ENCODE data around the gene PIGQ. TPM values are rescaled to one million over a fixed set of nuclear protein-coding genes. Genes with fewer than 3 reads are reported as not detected.

Gene PIGQ
- total and polyA plus RNA-seq, 2 experiments from 2014 or later = 30.2 to 62.3 TPM

DNA sequence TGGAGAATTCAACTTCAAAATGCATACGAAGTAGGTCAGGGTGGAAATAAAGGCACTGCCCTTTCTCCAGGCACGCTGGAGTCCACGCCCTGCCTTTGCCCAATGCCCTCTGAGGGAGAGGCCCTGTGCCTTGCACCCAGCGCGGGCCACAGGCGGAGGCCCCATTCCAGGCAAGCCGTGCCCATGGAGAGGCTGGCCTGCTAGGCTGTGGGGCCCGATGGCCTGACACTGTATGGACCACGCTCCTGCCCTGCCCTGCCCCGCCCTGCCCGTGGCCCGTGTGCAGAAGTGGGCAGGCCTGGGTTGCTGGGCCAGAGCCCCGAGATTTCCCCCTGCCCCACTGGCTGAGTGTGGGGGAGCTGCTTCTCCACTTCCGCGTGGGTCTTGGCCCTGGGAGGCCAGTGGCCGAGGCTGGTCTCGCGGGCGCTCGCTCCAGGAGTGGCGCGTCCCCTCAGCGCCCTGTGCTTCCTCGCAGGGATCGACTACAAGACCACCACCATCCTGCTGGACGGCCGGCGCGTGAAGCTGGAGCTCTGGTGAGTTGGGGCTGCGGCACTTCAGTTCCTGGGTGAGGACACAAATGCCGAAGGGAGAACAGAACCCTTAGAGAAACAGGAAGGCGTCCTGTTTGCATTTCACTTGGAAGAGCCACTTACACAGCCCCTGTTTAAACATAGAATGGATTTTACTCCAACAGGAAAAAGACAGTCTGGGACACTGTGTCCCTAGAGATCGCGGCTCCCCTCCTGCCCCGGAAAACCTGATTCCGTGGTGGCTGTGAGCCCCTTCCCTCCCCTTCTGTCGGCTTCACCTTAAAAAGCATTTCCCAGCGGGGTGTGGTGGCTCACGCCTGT lies 47.2 kb downstream of the PIGQ start:
- H3K27me3 Mint-ChIP-seq (ENCODE audit: insufficient read depth, low read depth, poor library complexity) = peaks cover 14% of the 10 kb centered on the region
- no peaks in the 10 kb centered on the region; the same call in 1 of the 2 replicates for H4K20me1 ChIP-seq (replicated peaks; ENCODE audit: insufficient read depth)

More for the DNA sequence above, 47.2 kb downstream of the PIGQ start:
- H3K36me3 ChIP-seq (ENCODE audit: insufficient read depth) = no peaks in the 10 kb centered on the region
- H3K4me3 ChIP-seq = no peak overlapping the region
- DNase-seq (ENCODE audit: low spot score) (no peak), ATAC-seq (no peak)
- Mint-ChIP-seq H3K9me3 (peaks cover 7% of the 10 kb centered on the region; the same call in 2 of the 3 replicates), H3K4me3 (no peak overlapping the region), H3K27ac (no peak overlapping the region), H3K36me3 (ENCODE audit: low read depth) (peaks cover 13% of the 10 kb centered on the region; the same call in 2 of the 3 replicates), H3K4me1 (peaks cover 6% of the 10 kb centered on the region; the same call in 2 of the 3 replicates)
- H3K4me1 ChIP-seq (ENCODE audit: insufficient read depth) = no peaks in the 10 kb centered on the region
- no peak overlapping the region for H3K27ac ChIP-seq (ENCODE audit: low read depth)
- H3K79me2 ChIP-seq (replicated peaks; ENCODE audit: insufficient read depth) = no peaks in the 10 kb centered on the region
- TF ChIP-seq, protein P1, sequence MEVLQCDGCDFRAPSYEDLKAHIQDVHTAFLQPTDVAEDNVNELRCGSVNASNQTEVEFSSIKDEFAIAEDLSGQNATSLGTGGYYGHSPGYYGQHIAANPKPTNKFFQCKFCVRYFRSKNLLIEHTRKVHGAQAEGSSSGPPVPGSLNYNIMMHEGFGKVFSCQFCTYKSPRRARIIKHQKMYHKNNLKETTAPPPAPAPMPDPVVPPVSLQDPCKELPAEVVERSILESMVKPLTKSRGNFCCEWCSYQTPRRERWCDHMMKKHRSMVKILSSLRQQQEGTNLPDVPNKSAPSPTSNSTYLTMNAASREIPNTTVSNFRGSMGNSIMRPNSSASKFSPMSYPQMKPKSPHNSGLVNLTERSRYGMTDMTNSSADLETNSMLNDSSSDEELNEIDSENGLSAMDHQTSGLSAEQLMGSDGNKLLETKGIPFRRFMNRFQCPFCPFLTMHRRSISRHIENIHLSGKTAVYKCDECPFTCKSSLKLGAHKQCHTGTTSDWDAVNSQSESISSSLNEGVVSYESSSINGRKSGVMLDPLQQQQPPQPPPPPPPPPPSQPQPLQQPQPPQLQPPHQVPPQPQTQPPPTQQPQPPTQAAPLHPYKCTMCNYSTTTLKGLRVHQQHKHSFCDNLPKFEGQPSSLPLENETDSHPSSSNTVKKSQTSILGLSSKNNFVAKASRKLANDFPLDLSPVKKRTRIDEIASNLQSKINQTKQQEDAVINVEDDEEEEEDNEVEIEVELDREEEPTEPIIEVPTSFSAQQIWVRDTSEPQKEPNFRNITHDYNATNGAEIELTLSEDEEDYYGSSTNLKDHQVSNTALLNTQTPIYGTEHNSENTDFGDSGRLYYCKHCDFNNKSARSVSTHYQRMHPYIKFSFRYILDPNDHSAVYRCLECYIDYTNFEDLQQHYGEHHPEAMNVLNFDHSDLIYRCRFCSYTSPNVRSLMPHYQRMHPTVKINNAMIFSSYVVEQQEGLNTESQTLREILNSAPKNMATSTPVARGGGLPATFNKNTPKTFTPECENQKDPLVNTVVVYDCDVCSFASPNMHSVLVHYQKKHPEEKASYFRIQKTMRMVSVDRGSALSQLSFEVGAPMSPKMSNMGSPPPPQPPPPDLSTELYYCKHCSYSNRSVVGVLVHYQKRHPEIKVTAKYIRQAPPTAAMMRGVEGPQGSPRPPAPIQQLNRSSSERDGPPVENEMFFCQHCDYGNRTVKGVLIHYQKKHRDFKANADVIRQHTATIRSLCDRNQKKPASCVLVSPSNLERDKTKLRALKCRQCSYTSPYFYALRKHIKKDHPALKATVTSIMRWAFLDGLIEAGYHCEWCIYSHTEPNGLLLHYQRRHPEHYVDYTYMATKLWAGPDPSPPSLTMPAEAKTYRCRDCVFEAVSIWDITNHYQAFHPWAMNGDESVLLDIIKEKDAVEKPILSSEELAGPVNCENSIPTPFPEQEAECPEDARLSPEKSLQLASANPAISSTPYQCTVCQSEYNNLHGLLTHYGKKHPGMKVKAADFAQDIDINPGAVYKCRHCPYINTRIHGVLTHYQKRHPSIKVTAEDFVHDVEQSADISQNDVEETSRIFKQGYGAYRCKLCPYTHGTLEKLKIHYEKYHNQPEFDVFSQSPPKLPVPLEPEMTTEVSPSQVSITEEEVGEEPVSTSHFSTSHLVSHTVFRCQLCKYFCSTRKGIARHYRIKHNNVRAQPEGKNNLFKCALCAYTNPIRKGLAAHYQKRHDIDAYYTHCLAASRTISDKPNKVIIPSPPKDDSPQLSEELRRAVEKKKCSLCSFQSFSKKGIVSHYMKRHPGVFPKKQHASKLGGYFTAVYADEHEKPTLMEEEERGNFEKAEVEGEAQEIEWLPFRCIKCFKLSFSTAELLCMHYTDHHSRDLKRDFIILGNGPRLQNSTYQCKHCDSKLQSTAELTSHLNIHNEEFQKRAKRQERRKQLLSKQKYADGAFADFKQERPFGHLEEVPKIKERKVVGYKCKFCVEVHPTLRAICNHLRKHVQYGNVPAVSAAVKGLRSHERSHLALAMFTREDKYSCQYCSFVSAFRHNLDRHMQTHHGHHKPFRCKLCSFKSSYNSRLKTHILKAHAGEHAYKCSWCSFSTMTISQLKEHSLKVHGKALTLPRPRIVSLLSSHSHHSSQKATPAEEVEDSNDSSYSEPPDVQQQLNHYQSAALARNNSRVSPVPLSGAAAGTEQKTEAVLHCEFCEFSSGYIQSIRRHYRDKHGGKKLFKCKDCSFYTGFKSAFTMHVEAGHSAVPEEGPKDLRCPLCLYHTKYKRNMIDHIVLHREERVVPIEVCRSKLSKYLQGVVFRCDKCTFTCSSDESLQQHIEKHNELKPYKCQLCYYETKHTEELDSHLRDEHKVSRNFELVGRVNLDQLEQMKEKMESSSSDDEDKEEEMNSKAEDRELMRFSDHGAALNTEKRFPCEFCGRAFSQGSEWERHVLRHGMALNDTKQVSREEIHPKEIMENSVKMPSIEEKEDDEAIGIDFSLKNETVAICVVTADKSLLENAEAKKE (CRISPR knock-in tag; IDR thresholded peaks at IDR 0.05) = no peak
- TF ChIP-seq STAT1 (IDR thresholded peaks at IDR 0.05; ENCODE audit: unreplicated experiment) (no peak), NANOG (IDR thresholded peaks at IDR 0.05; ENCODE audit: borderline replicate concordance) (no peak), POLR2AphosphoS5 (IDR thresholded peaks at IDR 0.05; ENCODE audit: low read depth) (no peak), ZNF114 (CRISPR knock-in tag; IDR thresholded peaks at IDR 0.05) (no peak), JUNB (IDR thresholded peaks at IDR 0.05; ENCODE audit: unreplicated experiment) (no peak), ETS1 (IDR thresholded peaks at IDR 0.05) (no peak), CREB1 (CRISPR knock-in tag; IDR thresholded peaks at IDR 0.05; ENCODE audit: low read depth) (no peak), EZH2phosphoT487 (IDR thresholded peaks at IDR 0.05; ENCODE audit: unreplicated experiment) (no peak), ZNF331 (CRISPR knock-in tag; IDR thresholded peaks at IDR 0.05; ENCODE audit: low read depth) (no peak), EZH2 (IDR thresholded peaks at IDR 0.05; ENCODE audit: low read depth, unreplicated experiment) (no peak)
- TF ChIP-seq, protein P2, sequence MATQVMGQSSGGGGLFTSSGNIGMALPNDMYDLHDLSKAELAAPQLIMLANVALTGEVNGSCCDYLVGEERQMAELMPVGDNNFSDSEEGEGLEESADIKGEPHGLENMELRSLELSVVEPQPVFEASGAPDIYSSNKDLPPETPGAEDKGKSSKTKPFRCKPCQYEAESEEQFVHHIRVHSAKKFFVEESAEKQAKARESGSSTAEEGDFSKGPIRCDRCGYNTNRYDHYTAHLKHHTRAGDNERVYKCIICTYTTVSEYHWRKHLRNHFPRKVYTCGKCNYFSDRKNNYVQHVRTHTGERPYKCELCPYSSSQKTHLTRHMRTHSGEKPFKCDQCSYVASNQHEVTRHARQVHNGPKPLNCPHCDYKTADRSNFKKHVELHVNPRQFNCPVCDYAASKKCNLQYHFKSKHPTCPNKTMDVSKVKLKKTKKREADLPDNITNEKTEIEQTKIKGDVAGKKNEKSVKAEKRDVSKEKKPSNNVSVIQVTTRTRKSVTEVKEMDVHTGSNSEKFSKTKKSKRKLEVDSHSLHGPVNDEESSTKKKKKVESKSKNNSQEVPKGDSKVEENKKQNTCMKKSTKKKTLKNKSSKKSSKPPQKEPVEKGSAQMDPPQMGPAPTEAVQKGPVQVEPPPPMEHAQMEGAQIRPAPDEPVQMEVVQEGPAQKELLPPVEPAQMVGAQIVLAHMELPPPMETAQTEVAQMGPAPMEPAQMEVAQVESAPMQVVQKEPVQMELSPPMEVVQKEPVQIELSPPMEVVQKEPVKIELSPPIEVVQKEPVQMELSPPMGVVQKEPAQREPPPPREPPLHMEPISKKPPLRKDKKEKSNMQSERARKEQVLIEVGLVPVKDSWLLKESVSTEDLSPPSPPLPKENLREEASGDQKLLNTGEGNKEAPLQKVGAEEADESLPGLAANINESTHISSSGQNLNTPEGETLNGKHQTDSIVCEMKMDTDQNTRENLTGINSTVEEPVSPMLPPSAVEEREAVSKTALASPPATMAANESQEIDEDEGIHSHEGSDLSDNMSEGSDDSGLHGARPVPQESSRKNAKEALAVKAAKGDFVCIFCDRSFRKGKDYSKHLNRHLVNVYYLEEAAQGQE (IDR thresholded peaks at IDR 0.05; ENCODE audit: unreplicated experiment) = no peak
- TF ChIP-seq, protein P3, sequence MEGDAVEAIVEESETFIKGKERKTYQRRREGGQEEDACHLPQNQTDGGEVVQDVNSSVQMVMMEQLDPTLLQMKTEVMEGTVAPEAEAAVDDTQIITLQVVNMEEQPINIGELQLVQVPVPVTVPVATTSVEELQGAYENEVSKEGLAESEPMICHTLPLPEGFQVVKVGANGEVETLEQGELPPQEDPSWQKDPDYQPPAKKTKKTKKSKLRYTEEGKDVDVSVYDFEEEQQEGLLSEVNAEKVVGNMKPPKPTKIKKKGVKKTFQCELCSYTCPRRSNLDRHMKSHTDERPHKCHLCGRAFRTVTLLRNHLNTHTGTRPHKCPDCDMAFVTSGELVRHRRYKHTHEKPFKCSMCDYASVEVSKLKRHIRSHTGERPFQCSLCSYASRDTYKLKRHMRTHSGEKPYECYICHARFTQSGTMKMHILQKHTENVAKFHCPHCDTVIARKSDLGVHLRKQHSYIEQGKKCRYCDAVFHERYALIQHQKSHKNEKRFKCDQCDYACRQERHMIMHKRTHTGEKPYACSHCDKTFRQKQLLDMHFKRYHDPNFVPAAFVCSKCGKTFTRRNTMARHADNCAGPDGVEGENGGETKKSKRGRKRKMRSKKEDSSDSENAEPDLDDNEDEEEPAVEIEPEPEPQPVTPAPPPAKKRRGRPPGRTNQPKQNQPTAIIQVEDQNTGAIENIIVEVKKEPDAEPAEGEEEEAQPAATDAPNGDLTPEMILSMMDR (conservative IDR thresholded peaks at IDR 0.05; ENCODE audit: low read depth in 2 of 2) = no peak
- H2AFZ ChIP-seq = no peak overlapping the region
- no peak overlapping the region for H3K4me2 ChIP-seq
- no peaks in the 10 kb centered on the region for H3K27me3 ChIP-seq (ENCODE audit: insufficient read depth)
- no peaks in the 10 kb centered on the region for H3K9me2 ChIP-seq (ENCODE audit: insufficient read depth)
- peaks cover 5% of the 10 kb centered on the region; the same call in 1 of the 2 replicates for H3F3A ChIP-seq (replicated peaks; ENCODE audit: low read depth)

Data from GM23338 (cell line).